Measurements from ENCODE around the gene CCR8.

- no peak for TF ChIP-seq POLR2A (IDR thresholded peaks at IDR 0.05)
- TF ChIP-seq, protein P1, sequence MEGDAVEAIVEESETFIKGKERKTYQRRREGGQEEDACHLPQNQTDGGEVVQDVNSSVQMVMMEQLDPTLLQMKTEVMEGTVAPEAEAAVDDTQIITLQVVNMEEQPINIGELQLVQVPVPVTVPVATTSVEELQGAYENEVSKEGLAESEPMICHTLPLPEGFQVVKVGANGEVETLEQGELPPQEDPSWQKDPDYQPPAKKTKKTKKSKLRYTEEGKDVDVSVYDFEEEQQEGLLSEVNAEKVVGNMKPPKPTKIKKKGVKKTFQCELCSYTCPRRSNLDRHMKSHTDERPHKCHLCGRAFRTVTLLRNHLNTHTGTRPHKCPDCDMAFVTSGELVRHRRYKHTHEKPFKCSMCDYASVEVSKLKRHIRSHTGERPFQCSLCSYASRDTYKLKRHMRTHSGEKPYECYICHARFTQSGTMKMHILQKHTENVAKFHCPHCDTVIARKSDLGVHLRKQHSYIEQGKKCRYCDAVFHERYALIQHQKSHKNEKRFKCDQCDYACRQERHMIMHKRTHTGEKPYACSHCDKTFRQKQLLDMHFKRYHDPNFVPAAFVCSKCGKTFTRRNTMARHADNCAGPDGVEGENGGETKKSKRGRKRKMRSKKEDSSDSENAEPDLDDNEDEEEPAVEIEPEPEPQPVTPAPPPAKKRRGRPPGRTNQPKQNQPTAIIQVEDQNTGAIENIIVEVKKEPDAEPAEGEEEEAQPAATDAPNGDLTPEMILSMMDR (IDR thresholded peaks at IDR 0.05): no peak
These were observed 48.0 kb upstream of the CCR8 start for GRCh38 chr3:39281533-39281932.

All from Peyer's patch (tissue), 4 donors.